ENCODE measurements around the gene PRND. TPM values are rescaled to one million over a fixed set of nuclear protein-coding genes. Genes with fewer than 3 reads are reported as not detected.

Gene PRND
- total and polyA plus RNA-seq, 10 of the 15 experiments (the other 5 are each of a cell fraction or from before 2014, with no cell fraction given), result not detected

DNA sequence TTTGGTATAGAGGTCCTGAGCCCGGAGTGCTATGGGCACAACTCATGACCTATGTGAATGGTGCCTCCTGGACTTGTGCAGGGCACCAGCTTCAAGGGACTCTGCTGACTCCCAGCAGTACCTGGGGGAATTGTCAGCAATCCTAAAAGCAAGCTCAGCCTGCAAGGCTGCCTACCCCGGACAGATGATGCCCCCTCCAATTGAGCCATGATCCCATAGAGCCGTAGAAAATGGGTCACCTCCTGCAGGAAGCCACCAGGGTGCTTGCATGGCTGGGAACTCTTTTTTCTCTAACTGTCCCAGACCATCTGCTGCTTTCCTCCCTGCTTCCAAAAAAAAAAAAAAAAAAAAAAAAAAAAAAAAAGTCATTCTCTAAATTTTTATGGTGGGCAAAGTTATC, 12.9 kb upstream of the PRND start (continued):
- TF ChIP-seq, protein P1, sequence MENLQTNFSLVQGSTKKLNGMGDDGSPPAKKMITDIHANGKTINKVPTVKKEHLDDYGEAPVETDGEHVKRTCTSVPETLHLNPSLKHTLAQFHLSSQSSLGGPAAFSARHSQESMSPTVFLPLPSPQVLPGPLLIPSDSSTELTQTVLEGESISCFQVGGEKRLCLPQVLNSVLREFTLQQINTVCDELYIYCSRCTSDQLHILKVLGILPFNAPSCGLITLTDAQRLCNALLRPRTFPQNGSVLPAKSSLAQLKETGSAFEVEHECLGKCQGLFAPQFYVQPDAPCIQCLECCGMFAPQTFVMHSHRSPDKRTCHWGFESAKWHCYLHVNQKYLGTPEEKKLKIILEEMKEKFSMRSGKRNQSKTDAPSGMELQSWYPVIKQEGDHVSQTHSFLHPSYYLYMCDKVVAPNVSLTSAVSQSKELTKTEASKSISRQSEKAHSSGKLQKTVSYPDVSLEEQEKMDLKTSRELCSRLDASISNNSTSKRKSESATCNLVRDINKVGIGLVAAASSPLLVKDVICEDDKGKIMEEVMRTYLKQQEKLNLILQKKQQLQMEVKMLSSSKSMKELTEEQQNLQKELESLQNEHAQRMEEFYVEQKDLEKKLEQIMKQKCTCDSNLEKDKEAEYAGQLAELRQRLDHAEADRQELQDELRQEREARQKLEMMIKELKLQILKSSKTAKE (IDR thresholded peaks at IDR 0.05; ENCODE audit: low read depth, poor library complexity, severe bottlenecking), result no peak
- no peak for TF ChIP-seq PAX8 (IDR thresholded peaks at IDR 0.05)
- TF ChIP-seq SREBF1 (IDR thresholded peaks at IDR 0.05; ENCODE audit: low read length), result no peak

DNA sequence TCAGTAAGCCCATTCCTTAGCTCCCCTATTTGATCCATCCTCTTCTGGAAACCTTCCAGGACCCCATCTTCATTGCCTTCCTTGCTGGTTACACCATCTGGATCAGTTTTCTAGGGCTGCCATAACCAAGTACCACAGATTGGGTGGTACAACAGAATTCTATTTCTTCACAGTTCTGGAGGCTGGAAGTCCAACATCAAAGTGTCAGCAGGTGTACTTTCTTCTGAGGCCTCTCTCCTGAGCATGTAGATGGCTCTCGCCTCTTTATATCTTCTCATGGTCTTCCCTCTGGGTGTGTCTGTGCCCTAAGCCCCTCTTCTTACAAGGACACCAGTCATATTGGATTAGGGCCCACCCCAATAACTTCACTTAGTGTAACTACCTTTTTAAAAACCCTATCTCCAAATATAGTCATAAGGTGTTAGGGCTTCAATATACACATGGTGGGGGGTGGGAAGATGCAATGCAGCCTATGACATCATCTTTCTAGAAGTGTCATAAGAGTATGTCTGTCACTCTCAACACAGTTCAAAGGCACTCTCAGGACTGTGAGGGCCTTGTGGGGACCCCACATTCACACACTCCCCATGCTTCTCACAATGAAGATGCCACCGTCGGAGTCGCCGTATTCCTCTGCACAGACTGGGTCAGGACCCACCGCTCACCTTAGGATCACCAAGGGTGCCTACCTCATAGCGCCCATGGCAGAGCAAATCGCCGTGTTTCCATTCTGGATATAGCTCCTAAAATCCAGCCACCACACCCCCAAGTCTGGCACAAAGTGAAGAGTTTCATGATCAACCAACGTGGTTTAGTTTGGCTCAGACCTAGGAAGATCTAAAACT, 12.2 kb upstream of the PRND start:
- ChIA-PET RAD21 (ENCODE audit: unreplicated experiment) (no interaction called here), SMC1A (ENCODE audit: uncharacterized antibody, unreplicated experiment) (no interaction called here), POLR2A (no interaction called here), CTCF (interaction anchor here (2.0 kb wide), 1 partner anchor 11 kb away, joined by 6 read pairs; no protein-coding TSS in a partner anchor)
- no peaks in the 10 kb centered on the region for H3K36me3 ChIP-seq (ENCODE audit: control insufficient read depth in 2 of 2, insufficient read depth in 2 of 2, low read length in 1 of 2)
- H4K20me1 ChIP-seq (ENCODE audit: control insufficient read depth, insufficient read depth), result no peaks in the 10 kb centered on the region
- H3K9ac ChIP-seq (ENCODE audit: control insufficient read depth, insufficient read depth, low read length), result no peak overlapping the region
- TF ChIP-seq CHD4 (IDR thresholded peaks at IDR 0.05) (no peak), RFX5 (IDR thresholded peaks at IDR 0.05; ENCODE audit: low read depth, low read length) (no peak), FOXM1 (IDR thresholded peaks at IDR 0.05; ENCODE audit: low read depth, low read length) (no peak), TCF7 (IDR thresholded peaks at IDR 0.05; ENCODE audit: borderline replicate concordance) (no peak), POU2F2 (IDR thresholded peaks at IDR 0.05; ENCODE audit: borderline replicate concordance, low read depth, low read length) (no peak), STAT1 (conservative IDR thresholded peaks at IDR 0.05) (no peak), ZNF24 (IDR thresholded peaks at IDR 0.05) (no peak), CBX3 (IDR thresholded peaks at IDR 0.05; ENCODE audit: borderline replicate concordance, low read depth) (no peak), MYC (IDR thresholded peaks at IDR 0.05; ENCODE audit: insufficient read depth, insufficient read length, insufficient replicate concordance, low read length, severe bottlenecking) (no peak)
- TF ChIP-seq, protein P2, sequence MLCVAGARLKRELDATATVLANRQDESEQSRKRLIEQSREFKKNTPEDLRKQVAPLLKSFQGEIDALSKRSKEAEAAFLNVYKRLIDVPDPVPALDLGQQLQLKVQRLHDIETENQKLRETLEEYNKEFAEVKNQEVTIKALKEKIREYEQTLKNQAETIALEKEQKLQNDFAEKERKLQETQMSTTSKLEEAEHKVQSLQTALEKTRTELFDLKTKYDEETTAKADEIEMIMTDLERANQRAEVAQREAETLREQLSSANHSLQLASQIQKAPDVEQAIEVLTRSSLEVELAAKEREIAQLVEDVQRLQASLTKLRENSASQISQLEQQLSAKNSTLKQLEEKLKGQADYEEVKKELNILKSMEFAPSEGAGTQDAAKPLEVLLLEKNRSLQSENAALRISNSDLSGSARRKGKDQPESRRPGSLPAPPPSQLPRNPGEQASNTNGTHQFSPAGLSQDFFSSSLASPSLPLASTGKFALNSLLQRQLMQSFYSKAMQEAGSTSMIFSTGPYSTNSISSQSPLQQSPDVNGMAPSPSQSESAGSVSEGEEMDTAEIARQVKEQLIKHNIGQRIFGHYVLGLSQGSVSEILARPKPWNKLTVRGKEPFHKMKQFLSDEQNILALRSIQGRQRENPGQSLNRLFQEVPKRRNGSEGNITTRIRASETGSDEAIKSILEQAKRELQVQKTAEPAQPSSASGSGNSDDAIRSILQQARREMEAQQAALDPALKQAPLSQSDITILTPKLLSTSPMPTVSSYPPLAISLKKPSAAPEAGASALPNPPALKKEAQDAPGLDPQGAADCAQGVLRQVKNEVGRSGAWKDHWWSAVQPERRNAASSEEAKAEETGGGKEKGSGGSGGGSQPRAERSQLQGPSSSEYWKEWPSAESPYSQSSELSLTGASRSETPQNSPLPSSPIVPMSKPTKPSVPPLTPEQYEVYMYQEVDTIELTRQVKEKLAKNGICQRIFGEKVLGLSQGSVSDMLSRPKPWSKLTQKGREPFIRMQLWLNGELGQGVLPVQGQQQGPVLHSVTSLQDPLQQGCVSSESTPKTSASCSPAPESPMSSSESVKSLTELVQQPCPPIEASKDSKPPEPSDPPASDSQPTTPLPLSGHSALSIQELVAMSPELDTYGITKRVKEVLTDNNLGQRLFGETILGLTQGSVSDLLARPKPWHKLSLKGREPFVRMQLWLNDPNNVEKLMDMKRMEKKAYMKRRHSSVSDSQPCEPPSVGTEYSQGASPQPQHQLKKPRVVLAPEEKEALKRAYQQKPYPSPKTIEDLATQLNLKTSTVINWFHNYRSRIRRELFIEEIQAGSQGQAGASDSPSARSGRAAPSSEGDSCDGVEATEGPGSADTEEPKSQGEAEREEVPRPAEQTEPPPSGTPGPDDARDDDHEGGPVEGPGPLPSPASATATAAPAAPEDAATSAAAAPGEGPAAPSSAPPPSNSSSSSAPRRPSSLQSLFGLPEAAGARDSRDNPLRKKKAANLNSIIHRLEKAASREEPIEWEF (IDR thresholded peaks at IDR 0.05; ENCODE audit: insufficient replicate concordance, low read depth, low read length), result no peak
- H3K27ac ChIP-seq (ENCODE audit: control insufficient read depth, insufficient read depth), result no peak overlapping the region
- 94% methylated on average over 10 of the region's 10 CpGs for WGBS (ENCODE audit: insufficient coverage, insufficient replicate concordance, low lambda C conversion rate, missing lambda C conversion rate)
- no peak overlapping the region for H2AFZ ChIP-seq (ENCODE audit: control insufficient read depth, low read depth, low read length)
- intact Hi-C loops (cut with micrococcal nuclease; ENCODE audit: unreplicated experiment), result no loop called here
- ATAC-seq, result no peak
- H3K4me1 ChIP-seq (ENCODE audit: control insufficient read depth, insufficient read depth, low read length), result no peaks in the 10 kb centered on the region; the same call in 1 of the 2 replicates
- no TSS peak for BruUV-seq (replicated peaks)
- no peak for DNase-seq (ENCODE audit: low read depth, low spot score)
- in situ Hi-C loops (cut with MboI), result no loop called here
- H3K4me2 ChIP-seq (ENCODE audit: control insufficient read depth, insufficient read depth), result no peak overlapping the region
- no peak for FAIRE-seq
- H3K27me3 ChIP-seq (replicated peaks in 1 of 2; ENCODE audit: control insufficient read depth in 2 of 2, insufficient read depth in 2 of 2, low read length in 1 of 2), result no peaks in the 10 kb centered on the region
- no peaks in the 10 kb centered on the region for H3K79me2 ChIP-seq (ENCODE audit: control insufficient read depth, insufficient read depth, low read length)
- H3K9me3 ChIP-seq (replicated peaks; ENCODE audit: control insufficient read depth, insufficient read depth, low read length), result no peaks in the 10 kb centered on the region; the same call in 2 of the 3 replicates
- H3K4me3 ChIP-seq, result no peak overlapping the region
